ENCODE data around the gene HNRNPUL2.
"Not testable (repeated sequence)": the region's sequence is repeated elsewhere in the genome, so short reads cannot be mapped to it uniquely, and the experiment has no call there.

The HNRNPUL2 gene

DNA sequence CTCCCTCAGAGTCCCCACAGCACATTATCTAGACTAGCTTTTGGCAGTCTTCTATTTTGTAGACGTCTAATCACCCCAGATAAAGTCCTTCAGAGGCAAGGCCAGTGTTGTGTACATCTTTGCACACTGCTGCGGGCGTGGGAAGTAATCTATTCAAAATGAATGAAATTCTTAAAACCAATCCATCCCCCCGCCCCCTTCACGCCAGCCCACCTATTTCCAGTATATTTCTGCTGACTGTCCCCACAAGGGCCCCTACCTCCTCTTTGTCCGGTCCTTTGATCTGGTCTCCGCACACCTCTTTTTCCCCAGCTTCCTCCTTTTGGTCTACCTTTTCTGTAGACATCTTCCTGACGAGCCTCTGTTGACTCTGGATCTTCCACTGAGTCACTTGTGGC lies 20.4 kb downstream of the HNRNPUL2 start:
- TF ChIP-seq ZFX (IDR thresholded peaks at IDR 0.05; ENCODE audit: borderline replicate concordance) (no peak), CTCF (IDR thresholded peaks at IDR 0.05) (no peak)
- peak overlapping the region; percentile 85 for H3K27ac ChIP-seq

- no peak for TF ChIP-seq ZFX (IDR thresholded peaks at IDR 0.05; ENCODE audit: borderline replicate concordance)
- TF ChIP-seq CTCF (IDR thresholded peaks at IDR 0.05): 0 out of 2 replicates have a peak, but pooled peaks have one; percentile 3
- peak overlapping the region; percentile 85 for H3K27ac ChIP-seq
Observed at GRCh38 chr11:62705880-62706849, 21.1 kb downstream of the HNRNPUL2 start.

GRCh38 chr11:62705413-62705812 lies 21.8 kb downstream of the HNRNPUL2 start:
- H3K27ac ChIP-seq: peak overlapping the region; percentile 85
- TF ChIP-seq ZFX (IDR thresholded peaks at IDR 0.05; ENCODE audit: borderline replicate concordance) (no peak), CTCF (IDR thresholded peaks at IDR 0.05) (no peak)

DNA sequence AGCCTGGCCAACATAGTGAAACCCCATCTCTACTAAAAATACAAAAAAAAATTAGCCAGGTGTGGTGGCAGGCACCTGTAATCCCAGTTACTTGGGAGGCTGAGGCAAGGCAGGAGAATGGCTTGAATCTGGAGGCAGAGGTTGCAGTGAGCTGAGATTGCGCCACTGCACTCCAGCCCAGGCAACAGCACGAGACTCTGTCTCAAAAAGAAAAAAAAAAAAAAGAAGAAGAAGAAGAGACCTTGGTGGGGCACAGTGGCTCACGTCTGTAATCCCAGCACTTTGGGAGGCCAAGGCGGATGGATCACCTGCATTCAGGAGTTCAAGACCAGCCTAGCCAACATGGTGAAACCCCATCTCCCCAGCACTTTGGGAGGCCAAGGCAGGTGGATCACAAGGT lies 23.3 kb downstream of the HNRNPUL2 start:
- 0 out of 2 replicates have a peak overlapping the region, but pooled peaks have one; percentile 85 for H3K27ac ChIP-seq

DNA sequence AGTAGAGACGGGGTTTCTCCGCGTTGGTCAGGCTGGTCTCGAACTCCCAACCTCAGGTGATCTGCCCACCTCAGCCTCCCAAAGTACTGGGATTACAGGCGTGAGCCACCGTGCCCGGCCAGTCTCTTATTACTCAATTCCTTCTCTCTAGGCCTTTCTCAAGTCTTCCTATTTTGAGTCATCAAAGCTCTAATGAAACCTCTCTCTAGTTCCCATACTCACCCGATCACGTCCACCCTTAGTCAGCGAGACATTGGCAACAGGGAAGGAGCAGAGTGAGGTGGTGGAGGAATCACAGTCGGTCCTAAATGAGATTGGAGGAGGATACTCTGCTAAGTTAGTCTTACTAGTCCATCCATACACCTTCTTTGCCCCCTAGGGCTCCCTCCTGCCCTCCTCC lies 25.0 kb downstream of the HNRNPUL2 start:
- H3K27ac ChIP-seq: no peak overlapping the region
- TF ChIP-seq ZFX (IDR thresholded peaks at IDR 0.05; ENCODE audit: borderline replicate concordance) (no peak), CTCF (IDR thresholded peaks at IDR 0.05) (no peak)

DNA sequence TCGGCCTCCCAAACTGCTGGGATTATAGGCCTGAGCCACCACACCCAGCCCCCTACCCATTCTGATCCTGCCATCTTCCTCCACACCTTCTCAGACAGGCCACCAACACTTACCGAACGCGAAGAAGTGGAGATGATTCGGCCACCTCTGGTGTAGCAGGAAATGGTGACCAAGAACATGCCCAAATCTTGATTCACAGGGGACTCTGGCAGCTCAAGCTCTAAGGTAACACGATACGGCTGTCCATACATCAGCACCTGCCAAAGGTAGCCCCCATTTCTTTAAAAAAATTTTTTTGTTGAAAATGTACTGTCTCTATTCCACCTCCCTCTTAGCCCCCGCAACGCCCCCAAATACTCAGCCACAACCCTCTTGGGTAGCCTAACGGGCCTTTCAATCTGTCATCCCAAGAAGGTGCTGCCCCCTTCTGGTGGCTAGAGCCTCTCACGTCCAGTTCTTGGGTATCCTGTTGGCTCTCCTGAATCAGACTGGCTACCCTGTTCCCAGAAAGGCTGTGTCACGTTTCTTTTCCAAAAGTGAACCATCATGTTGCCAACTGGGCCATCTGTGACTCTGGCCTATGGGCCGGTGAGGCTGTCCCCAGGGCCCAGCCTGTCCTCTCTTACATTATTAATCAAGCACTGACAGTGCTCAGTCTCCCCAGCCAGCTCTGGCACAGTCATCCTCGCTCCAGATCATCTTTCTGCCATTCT lies 32.6 kb downstream of the HNRNPUL2 start:
- TF ChIP-seq CTCF (IDR thresholded peaks at IDR 0.05) (peak; percentile 87), ZFX (IDR thresholded peaks at IDR 0.05; ENCODE audit: borderline replicate concordance) (no peak)
- H3K27ac ChIP-seq: 0 out of 2 replicates have a peak overlapping the region, but pooled peaks have one; percentile 30

- not testable (repeated sequence) for H3K27ac ChIP-seq
Observed at GRCh38 chr11:62693624-62694023, 33.6 kb downstream of the HNRNPUL2 start.
